Esophagus muscularis mucosa (tissue), 4 donors: ENCODE measurements around the gene RPS6KC1. TPM values are rescaled to one million over a fixed set of nuclear protein-coding genes. Genes with fewer than 3 reads are reported as not detected.

Experiments used
- DNase-seq: peaks from one replicate; pipeline ENCODE4 v3.0.0-alpha.2; 2017; ENCODE audit errors: extremely low spot score
- H3K27ac ChIP-seq, 4 donors: fragments of 200-600 bp; sonication (generic); replicated peaks in 1 of 4; 1 replicate in 3 of 4; 2 replicates in 1 of 4; pipeline ENCODE4 v1.5.1; 2016 to 2019; ENCODE audit warnings: mild to moderate bottlenecking in 1 of 4
- H3K27me3 ChIP-seq, 4 donors: fragments of 200-600 bp; sonication (generic); one replicate each; pipeline versions ENCODE4 v1.5.1 to v1.6.0; 2016 to 2019
- H3K36me3 ChIP-seq, 4 donors: fragments of 200-600 bp; sonication (generic); one replicate each; pipeline ENCODE4 v1.5.1; 2016 to 2019
- H3K4me1 ChIP-seq, 4 donors: fragments of 200-600 bp; sonication (generic); one replicate each; pipeline ENCODE4 v1.5.1; 2016 to 2019
- H3K4me3 ChIP-seq, 4 donors: fragments of 200-600 bp; sonication (generic); 1 replicate in 2 of 4; 2 replicates in 2 of 4; pipeline ENCODE4 v1.5.1; 2016 to 2019; ENCODE audit warnings: mild to moderate bottlenecking in 4 of 4, moderate library complexity in 1 of 4
- H3K9me3 ChIP-seq, 4 donors: fragments of 200-600 bp; sonication (generic); 1 replicate in 3 of 4; 2 replicates in 1 of 4; pipeline ENCODE4 v1.5.1; 2016 to 2019
- CTCF ChIP-seq, 3 experiments: fragments of 200-600 bp in 2 of 3; fragments of 450-650 bp in 1 of 3; sonication (generic) in 2 of 3; IDR thresholded peaks; one replicate each; pipeline ENCODE4 v1.5.1; 2017 to 2019; ENCODE audit warnings: antibody characterized with exemption in 3 of 3, mild to moderate bottlenecking in 2 of 3, moderate library complexity in 1 of 3
- EP300 ChIP-seq: sonication (generic); formaldehyde crosslinking; IDR thresholded peaks from one replicate; pipeline ENCODE4 v1.6.1; 2017; ENCODE audit warnings: antibody characterized with exemption
- POLR2A ChIP-seq: fragments of 450-650 bp; IDR thresholded peaks from one replicate; pipeline ENCODE4 v1.6.1; 2017; ENCODE audit warnings: antibody characterized with exemption, moderate library complexity, mild to moderate bottlenecking, low read depth
- POLR2AphosphoS5 ChIP-seq, 2 donors: sonication (generic); formaldehyde crosslinking; IDR thresholded peaks; one replicate each; pipeline ENCODE4 v1.6.1; 2017; ENCODE audit warnings: antibody characterized with exemption in 2 of 2
- WGBS: methylation state at CpG from one replicate; pipeline ENCODE4 v1.1.5; 2018; 5-methylcytosine and 5-hydroxymethylcytosine counted together
- intact Hi-C: fragments of 100-400 bp; cut with DNase I; formaldehyde crosslinking; loops from one replicate; pipeline ENCODE4 v1.15.1; 2023
- total RNA-seq, 4 donors: library from RNA; depleted of rRNA; stranded (reverse); fragments of >200 nt; gene quantifications; one replicate each; pipeline versions ENCODE4 v1.1.0 to v1.2.1, GENCODE V29; 2016

RPS6KC1 gene
- total RNA-seq, 4 donors from 2014 or later, result 21.0 to 26.8 (median 23.8) TPM

- Histone ChIP-seq H3K27me3 (no peaks in the 10 kb centered on the region), H3K9me3 (no peaks in the 10 kb centered on the region), H3K27ac (no peak overlapping the region), H3K4me3 (no peak overlapping the region), H3K4me1 (peaks cover 0 to 11% (median 5%) of the 10 kb centered on the region in 4 donors), H3K36me3 (no peaks in the 10 kb centered on the region)
- no peak for TF ChIP-seq POLR2A
- WGBS, result 95% methylated on average over 5 of the region's 5 CpGs
- DNase-seq, result no peak
- intact Hi-C loops, result no loop called here
Observed at GRCh38 chr1:213065800-213066199, 14.8 kb downstream of the RPS6KC1 start.

- 95% methylated on average over 2 of the region's 2 CpGs for WGBS
- Histone ChIP-seq H3K9me3 (no peaks in the 10 kb centered on the region), H3K27ac (no peak overlapping the region), H3K27me3 (no peaks in the 10 kb centered on the region), H3K36me3 (no peaks in the 10 kb centered on the region), H3K4me3 (no peak overlapping the region), H3K4me1 (peaks cover 0 to 16% (median 7%) of the 10 kb centered on the region in 4 donors)
- TF ChIP-seq POLR2A (no peak), CTCF (IDR thresholded peaks at IDR 0.05) (no peak), EP300 (no peak), POLR2AphosphoS5 (IDR thresholded peaks at IDR 0.05) (no peak)
- intact Hi-C loops, result no loop called here
- no peak for DNase-seq
Observed at GRCh38 chr1:213066363-213066762, 15.3 kb downstream of the RPS6KC1 start.

- intact Hi-C loops, result no loop called here
- TF ChIP-seq EP300 (no peak), CTCF (IDR thresholded peaks at IDR 0.05) (no peak), POLR2AphosphoS5 (IDR thresholded peaks at IDR 0.05) (no peak), POLR2A (no peak)
Observed at GRCh38 chr1:213067352-213067751, 16.3 kb downstream of the RPS6KC1 start.

GRCh38 chr1:213070406-213070805 is 19.4 kb downstream of the RPS6KC1 start:
- no peak for DNase-seq
- Histone ChIP-seq H3K27me3 (no peaks in the 10 kb centered on the region), H3K36me3 (peaks cover 0 to 4% (median 2%) of the 10 kb centered on the region in 4 donors), H3K9me3 (no peaks in the 10 kb centered on the region), H3K27ac (no peak overlapping the region), H3K4me1 (peaks cover 0 to 16% (median 8%) of the 10 kb centered on the region in 4 donors), H3K4me3 (no peak overlapping the region)
- WGBS, result 26% methylated on average over 2 of the region's 2 CpGs
- intact Hi-C loops, result no loop called here
- TF ChIP-seq CTCF (IDR thresholded peaks at IDR 0.05), result peak in 2 of 3 experiments; percentile 23 to 26
- no peak for TF ChIP-seq POLR2AphosphoS5 (IDR thresholded peaks at IDR 0.05)

More at GRCh38 chr1:213067352-213067751, 16.3 kb downstream of the RPS6KC1 start:
- WGBS, result 88% methylated on average over 1 of the region's 1 CpG
- H3K27ac ChIP-seq, result no peak overlapping the region
- H3K9me3 ChIP-seq, result no peaks in the 10 kb centered on the region
- H3K36me3 ChIP-seq, result no peaks in the 10 kb centered on the region
- DNase-seq, result no peak
- no peak overlapping the region for H3K4me3 ChIP-seq
- no peaks in the 10 kb centered on the region for H3K27me3 ChIP-seq
- peaks cover 0 to 16% (median 8%) of the 10 kb centered on the region in 4 donors for H3K4me1 ChIP-seq

GRCh38 chr1:213075725-213076124 is 24.7 kb downstream of the RPS6KC1 start:
- peaks cover 1 to 27% (median 6%) of the 10 kb centered on the region in 4 donors for H3K36me3 ChIP-seq
- DNase-seq, result no peak
- no peak for TF ChIP-seq CTCF (IDR thresholded peaks at IDR 0.05)
- no peak for TF ChIP-seq POLR2A
- TF ChIP-seq POLR2AphosphoS5 (IDR thresholded peaks at IDR 0.05), result no peak
- TF ChIP-seq EP300, result no peak
- peaks cover 0 to 6% (median 3%) of the 10 kb centered on the region in 4 donors for H3K4me1 ChIP-seq
- no peaks in the 10 kb centered on the region for H3K9me3 ChIP-seq
- no peak overlapping the region for H3K27ac ChIP-seq
- H3K27me3 ChIP-seq, result no peaks in the 10 kb centered on the region
- intact Hi-C loops, result no loop called here
- WGBS, result 94% methylated on average over 2 of the region's 2 CpGs
- no peak overlapping the region for H3K4me3 ChIP-seq
